SU-DHL-6 (cell line): ENCODE data around the gene GSK3B.

Experiments used
- EZH2phosphoT487 ChIP-seq: fragments of 200-600 bp; sonication (generic), shearing (Covaris generic); conservative IDR thresholded peaks from 2 replicates; pipeline ENCODE4 v1.6.1; 2018; ENCODE audit warnings: mild to moderate bottlenecking, antibody characterized with exemption, low read length, moderate library complexity, mixed read lengths
- TF ChIP-seq, protein P1 (sequence below): fragments of 200-600 bp; sonication (generic); IDR thresholded peaks from one replicate; pipeline ENCODE4 v1.5.1; 2017; ENCODE audit warnings: antibody characterized with exemption, mild to moderate bottlenecking, low read length, moderate library complexity; ENCODE audit not compliant: insufficient read depth, poor library complexity, severe bottlenecking

DNA sequence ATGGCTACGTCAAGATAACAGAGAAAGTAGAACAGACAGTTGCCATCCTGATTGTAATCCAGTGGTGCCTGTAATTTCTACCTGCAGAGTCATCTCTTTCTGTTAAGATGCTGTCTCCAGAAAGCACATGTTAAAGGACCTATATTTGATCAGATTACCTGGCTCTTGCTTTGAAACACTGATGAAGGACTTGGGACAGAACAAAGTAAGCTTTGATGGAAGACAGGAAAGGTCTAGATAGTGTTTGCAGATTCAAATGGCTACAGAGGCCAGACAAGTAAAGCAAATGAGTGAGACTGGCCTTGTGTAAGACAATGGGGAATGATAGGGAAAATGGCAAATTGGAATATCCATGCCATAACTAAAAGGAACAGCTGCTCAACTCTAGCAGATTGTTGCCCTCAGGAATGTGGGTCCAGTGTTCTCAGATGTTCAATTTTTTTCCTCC lies 1.8 kb upstream of the GSK3B start:
- TF ChIP-seq EZH2phosphoT487: no peak
- TF ChIP-seq, protein P1, sequence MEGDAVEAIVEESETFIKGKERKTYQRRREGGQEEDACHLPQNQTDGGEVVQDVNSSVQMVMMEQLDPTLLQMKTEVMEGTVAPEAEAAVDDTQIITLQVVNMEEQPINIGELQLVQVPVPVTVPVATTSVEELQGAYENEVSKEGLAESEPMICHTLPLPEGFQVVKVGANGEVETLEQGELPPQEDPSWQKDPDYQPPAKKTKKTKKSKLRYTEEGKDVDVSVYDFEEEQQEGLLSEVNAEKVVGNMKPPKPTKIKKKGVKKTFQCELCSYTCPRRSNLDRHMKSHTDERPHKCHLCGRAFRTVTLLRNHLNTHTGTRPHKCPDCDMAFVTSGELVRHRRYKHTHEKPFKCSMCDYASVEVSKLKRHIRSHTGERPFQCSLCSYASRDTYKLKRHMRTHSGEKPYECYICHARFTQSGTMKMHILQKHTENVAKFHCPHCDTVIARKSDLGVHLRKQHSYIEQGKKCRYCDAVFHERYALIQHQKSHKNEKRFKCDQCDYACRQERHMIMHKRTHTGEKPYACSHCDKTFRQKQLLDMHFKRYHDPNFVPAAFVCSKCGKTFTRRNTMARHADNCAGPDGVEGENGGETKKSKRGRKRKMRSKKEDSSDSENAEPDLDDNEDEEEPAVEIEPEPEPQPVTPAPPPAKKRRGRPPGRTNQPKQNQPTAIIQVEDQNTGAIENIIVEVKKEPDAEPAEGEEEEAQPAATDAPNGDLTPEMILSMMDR: no peak
